BLaER1 treated with 17β-estradiol and CSF1 and Interleukin-3, amounts not matched to agents 10 nM and 100 nM (cell line): ENCODE data around the gene RPL3.

Experiments
- H3K27ac ChIP-seq, 11 experiments: shearing (Covaris generic); formaldehyde crosslinking; 2 replicates each; pipeline ENCODE4 v1.8.1; 2022
- H3K27me3 ChIP-seq, 11 experiments: shearing (Covaris generic); formaldehyde crosslinking; 2 replicates each; pipeline ENCODE4 v1.8.1; 2022
- H3K36me3 ChIP-seq, 11 experiments: shearing (Covaris generic); formaldehyde crosslinking; 2 replicates each; pipeline ENCODE4 v1.8.1; 2022
- H3K4me1 ChIP-seq, 10 experiments: shearing (Covaris generic); formaldehyde crosslinking; 2 replicates each; pipeline ENCODE4 v1.8.1; 2022
- H3K4me2 ChIP-seq, 11 experiments: shearing (Covaris generic); formaldehyde crosslinking; 2 replicates each; pipeline ENCODE4 v1.8.1; 2022
- H3K4me3 ChIP-seq, 10 experiments: shearing (Covaris generic); formaldehyde crosslinking; 2 replicates each; pipeline ENCODE4 v1.8.1; 2022
- H3K9ac ChIP-seq, 11 experiments: shearing (Covaris generic); formaldehyde crosslinking; 2 replicates each; pipeline ENCODE4 v1.8.1; 2022
- H3K9me3 ChIP-seq, 11 experiments: shearing (Covaris generic); formaldehyde crosslinking; replicated peaks in 1 of 11; 2 replicates each; pipeline ENCODE4 v1.8.1; 2022
- H4K20me1 ChIP-seq, 11 experiments: shearing (Covaris generic); formaldehyde crosslinking; 2 replicates each; pipeline ENCODE4 v1.8.1; 2022
- Cebpa-rat ChIP-seq, 11 experiments: shearing (Covaris generic); IDR thresholded peaks; 2 replicates each; pipeline ENCODE4 v1.8.1; 2022

The RPL3 gene

GRCh38 chr22:39309881-39310714 lies 9.3 kb downstream of the RPL3 start:
- Histone ChIP-seq H3K4me3 (no peak overlapping the region), H3K4me1 (peaks cover 55 to 75% (median 68%) of the 10 kb centered on the region in 10 experiments), H3K27ac (peak overlapping the region in 5 of 11 experiments; percentile 5 to 33 (median 17); a peak in 3 of 22 replicates), H3K27me3 (no peaks in the 10 kb centered on the region), H3K4me2 (peak overlapping the region in 8 of 11 experiments; percentile 13 to 62 (median 40); a peak in 11 of 22 replicates), H3K9ac (peak overlapping the region in 3 of 11 experiments; percentile 13 to 28 (median 16); a peak in 1 of 22 replicates), H3K9me3 (no peaks in the 10 kb centered on the region), H4K20me1 (peaks cover 48 to 92% (median 86%) of the 10 kb centered on the region in 11 experiments), H3K36me3 (peaks cover 50 to 93% (median 88%) of the 10 kb centered on the region in 11 experiments)
- no peak for TF ChIP-seq Cebpa-rat (IDR thresholded peaks at IDR 0.05)

GRCh38 chr22:39309364-39309861 lies 10.0 kb downstream of the RPL3 start:
- Histone ChIP-seq H3K4me1 (peaks cover 48 to 68% (median 61%) of the 10 kb centered on the region in 10 experiments), H3K9me3 (no peaks in the 10 kb centered on the region), H3K27me3 (no peaks in the 10 kb centered on the region), H3K36me3 (peaks cover 43 to 86% (median 81%) of the 10 kb centered on the region in 11 experiments), H3K4me2 (peak overlapping the region in 9 of 11 experiments; percentile 13 to 62 (median 36); a peak in 12 of 22 replicates), H3K27ac (peak overlapping the region in 5 of 11 experiments; percentile 17 to 42 (median 25); a peak in 6 of 22 replicates), H3K9ac (0 out of 22 replicates have a peak overlapping the region, but pooled peaks of 2 of the 11 experiments have one; percentile 10 to 13), H3K4me3 (no peak overlapping the region), H4K20me1 (peaks cover 41 to 87% (median 80%) of the 10 kb centered on the region in 11 experiments)
- no peak for TF ChIP-seq Cebpa-rat (IDR thresholded peaks at IDR 0.05)

GRCh38 chr22:39308614-39309363 lies 10.6 kb downstream of the RPL3 start:
- H3K9ac ChIP-seq, result peak overlapping the region in 2 of 11 experiments; percentile 2 to 10; a peak in 1 of 22 replicates

DNA sequence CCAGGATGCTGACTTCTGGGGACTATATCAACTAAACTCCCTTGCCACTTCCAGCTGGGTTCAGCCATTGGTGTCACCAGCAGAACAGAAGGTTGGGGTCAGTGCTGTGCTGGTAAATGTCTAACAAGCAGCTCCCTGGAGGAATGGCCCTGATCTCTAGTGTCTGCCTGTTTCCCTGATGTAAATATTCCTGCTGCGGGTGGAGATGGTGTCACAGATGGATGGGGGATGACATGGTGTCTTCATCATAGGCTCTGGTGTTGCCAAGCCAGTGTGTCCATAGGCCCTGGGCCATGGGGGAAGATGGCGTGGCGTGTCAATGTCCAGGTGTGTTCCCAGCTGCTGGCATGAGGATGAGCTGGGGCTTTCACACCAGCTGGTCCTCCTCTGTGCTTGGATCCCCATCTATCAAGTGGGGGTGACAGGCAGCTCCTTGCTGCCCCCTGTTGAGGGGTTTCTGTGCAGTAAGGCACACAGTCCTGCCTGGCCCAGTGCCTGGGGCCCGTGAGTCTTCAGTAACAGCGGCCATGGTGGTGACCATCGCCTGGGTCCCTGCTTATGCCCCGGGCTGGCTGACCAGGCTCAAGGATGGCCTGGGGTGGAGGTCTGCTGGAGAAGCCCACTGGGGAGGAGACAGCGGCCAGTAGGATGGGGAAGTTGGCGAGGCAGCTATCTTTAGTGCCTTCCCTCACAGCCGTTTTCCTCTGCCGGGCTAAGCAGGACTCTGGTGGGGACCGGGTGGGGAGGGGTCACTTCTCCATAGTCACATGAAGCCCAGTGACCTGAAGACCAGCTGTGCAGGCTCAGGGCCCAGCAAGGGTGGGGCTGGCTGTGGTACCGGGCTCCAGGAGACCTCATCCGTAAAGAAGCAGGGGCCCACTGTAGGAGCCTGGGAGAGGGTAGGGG lies 12.7 kb downstream of the RPL3 start:
- H3K27me3 ChIP-seq, result no peaks in the 10 kb centered on the region
- peaks cover 14 to 71% (median 53%) of the 10 kb centered on the region in 11 experiments for H4K20me1 ChIP-seq
- no peak overlapping the region for H3K4me3 ChIP-seq
- no peak overlapping the region for H3K27ac ChIP-seq
- peaks cover 21 to 42% (median 35%) of the 10 kb centered on the region in 10 experiments for H3K4me1 ChIP-seq
- TF ChIP-seq Cebpa-rat (IDR thresholded peaks at IDR 0.05), result no peak
- peaks cover 16 to 59% (median 54%) of the 10 kb centered on the region in 11 experiments for H3K36me3 ChIP-seq
- no peak overlapping the region for H3K9ac ChIP-seq
- H3K4me2 ChIP-seq, result peak overlapping the region in 2 of 11 experiments; percentile 6 to 21; a peak in 1 of 22 replicates
- no peaks in the 10 kb centered on the region for H3K9me3 ChIP-seq

More at GRCh38 chr22:39308614-39309363, 10.6 kb downstream of the RPL3 start:
- Histone ChIP-seq H3K4me3 (no peak overlapping the region), H3K36me3 (peaks cover 37 to 80% (median 75%) of the 10 kb centered on the region in 11 experiments), H4K20me1 (peaks cover 35 to 87% (median 73%) of the 10 kb centered on the region in 11 experiments), H3K27me3 (no peaks in the 10 kb centered on the region), H3K9me3 (no peaks in the 10 kb centered on the region), H3K27ac (peak overlapping the region in 6 of 11 experiments; percentile 11 to 42 (median 18); a peak in 6 of 22 replicates), H3K4me1 (peaks cover 42 to 62% (median 54%) of the 10 kb centered on the region in 10 experiments), H3K4me2 (peak overlapping the region in 7 of 11 experiments; percentile 20 to 62 (median 43); a peak in 11 of 22 replicates)
- peak in 2 of 11 experiments; percentile 16 to 47; a peak in 1 of 22 replicates for TF ChIP-seq Cebpa-rat (IDR thresholded peaks at IDR 0.05)

- H3K4me3 ChIP-seq, result no peak overlapping the region
- no peak overlapping the region for H3K9ac ChIP-seq
- H3K4me2 ChIP-seq, result no peak overlapping the region
- peaks cover 19 to 47% (median 33%) of the 10 kb centered on the region in 10 experiments for H3K4me1 ChIP-seq
- peaks cover 0 to 67% (median 40%) of the 10 kb centered on the region in 11 experiments; a peak in 18 of 22 replicates for H4K20me1 ChIP-seq
- H3K9me3 ChIP-seq, result no peaks in the 10 kb centered on the region
- no peak for TF ChIP-seq Cebpa-rat (IDR thresholded peaks at IDR 0.05)
- peaks cover 8 to 33% (median 29%) of the 10 kb centered on the region in 11 experiments; a peak in 20 of 22 replicates for H3K36me3 ChIP-seq
- no peak overlapping the region for H3K27ac ChIP-seq
- no peaks in the 10 kb centered on the region for H3K27me3 ChIP-seq
These were observed 15.3 kb downstream of the RPL3 start for GRCh38 chr22:39303892-39304671.

GRCh38 chr22:39303358-39303757 lies 16.1 kb downstream of the RPL3 start:
- TF ChIP-seq Cebpa-rat (IDR thresholded peaks at IDR 0.05), result no peak
- H4K20me1 ChIP-seq, result peaks cover 0 to 65% (median 33%) of the 10 kb centered on the region in 11 experiments; a peak in 17 of 22 replicates
- no peaks in the 10 kb centered on the region for H3K27me3 ChIP-seq
- H3K9ac ChIP-seq, result no peak overlapping the region
- H3K9me3 ChIP-seq, result no peaks in the 10 kb centered on the region
- no peak overlapping the region for H3K4me3 ChIP-seq
- no peak overlapping the region for H3K4me2 ChIP-seq
- peaks cover 15 to 41% (median 29%) of the 10 kb centered on the region in 10 experiments for H3K4me1 ChIP-seq
- no peak overlapping the region for H3K27ac ChIP-seq
- peaks cover 3 to 25% (median 23%) of the 10 kb centered on the region in 11 experiments; a peak in 20 of 22 replicates for H3K36me3 ChIP-seq

GRCh38 chr22:39302431-39302960 lies 16.9 kb downstream of the RPL3 start:
- no peak for TF ChIP-seq Cebpa-rat (IDR thresholded peaks at IDR 0.05)
- Histone ChIP-seq H3K27me3 (no peaks in the 10 kb centered on the region), H3K4me2 (no peak overlapping the region), H3K9me3 (no peaks in the 10 kb centered on the region), H3K4me1 (peaks cover 23 to 42% (median 35%) of the 10 kb centered on the region in 10 experiments), H3K27ac (no peak overlapping the region), H3K9ac (no peak overlapping the region), H4K20me1 (peaks cover 0 to 59% (median 25%) of the 10 kb centered on the region in 11 experiments; a peak in 16 of 22 replicates), H3K36me3 (peaks cover 0 to 17% (median 14%) of the 10 kb centered on the region in 11 experiments; a peak in 19 of 22 replicates), H3K4me3 (no peak overlapping the region)
